HCT116 (cell line): ENCODE measurements around the gene FLNA. TPM values are rescaled to one million over a fixed set of nuclear protein-coding genes. Genes with fewer than 3 reads are reported as not detected.

Experiments used
- ATAC-seq: fragments of 200-7000 bp; cut with Tn5 transposase; 2 replicates; pipeline ENCODE4 v1.9.1; 2020; ENCODE audit warnings: mild to moderate bottlenecking, moderate library complexity
- BruUV-seq: library from RNA; stranded (reverse); fragments of 400-500 nt; replicated peaks from 2 replicates; lab custom pipeline; 2021; lab: Mats Ljungman, UMichigan
- CTCF ChIA-PET: fragments of 300-600 bp; sonication (Branson Sonifier 250); formaldehyde crosslinking; loops from one replicate; lab custom pipeline; 2021; ENCODE audit warnings: antibody characterized with exemption; lab: Charles Lee
- POLR2A ChIA-PET: fragments of 300-600, 350-600 bp; sonication (Branson Sonifier 250); formaldehyde crosslinking; loops from one replicate; lab custom pipeline; 2021; ENCODE audit warnings: antibody characterized with exemption; lab: Charles Lee
- RAD21 ChIA-PET, 2 experiments: fragments of 300-600 bp; sonication (Branson Sonifier 250); formaldehyde crosslinking; loops; one replicate each; lab custom pipeline; 2023; ENCODE audit warnings: low total read pairs in 2 of 2; ENCODE audit not compliant: uncharacterized antibody in 2 of 2, unreplicated experiment in 2 of 2, low non-redundant PET in 1 of 2; lab: Charles Lee
- DNase-seq: peaks from one replicate; pipeline ENCODE4 v3.0.0-alpha.2; 2010; ENCODE audit warnings: low read depth, low spot score
- H2AFZ ChIP-seq: fragments of 200-600 bp; shearing (Covaris generic), sonication (generic); 2 replicates; pipeline ENCODE4 v1.6.1; 2017; ENCODE audit warnings: low read depth, mixed run types, mixed read lengths, antibody characterized with exemption, low read length; ENCODE audit not compliant: poor library complexity, severe bottlenecking
- H3K27ac ChIP-seq: 2 replicates; pipeline ENCODE4 v1.5.1; 2012; ENCODE audit warnings: low read depth, low read length
- H3K27me3 ChIP-seq: fragments of 200-600 bp; sonication (generic); 2 replicates; pipeline ENCODE4 v1.6.1; 2016; ENCODE audit warnings: mixed run types, low read length, mixed read lengths; ENCODE audit not compliant: insufficient read depth
- H3K36me3 ChIP-seq, 2 experiments: fragments of 200-500 bp in 1 of 2; fragments of 200-600 bp in 1 of 2; sonication (Bioruptor generic) in 1 of 2; sonication (generic) in 1 of 2; 2 replicates each; pipeline versions ENCODE4 v1.5.1 to v1.6.1; 2014 to 2016; ENCODE audit warnings: low read length in 2 of 2, inconsistent platforms in 1 of 2, mixed read lengths in 1 of 2, mixed run types in 1 of 2; ENCODE audit not compliant: insufficient read depth in 2 of 2, control insufficient read depth in 1 of 2
- H3K4me1 ChIP-seq, 2 experiments: fragments of 200-600 bp in 1 of 2; sonication (generic) in 1 of 2; 2 replicates each; pipeline versions ENCODE4 v1.5.1 to v1.6.1; 2012 to 2017; ENCODE audit warnings: low read length in 2 of 2, inconsistent platforms in 1 of 2, mild to moderate bottlenecking in 1 of 2, mixed read lengths in 1 of 2, mixed run types in 1 of 2, moderate library complexity in 1 of 2; ENCODE audit not compliant: insufficient read depth in 2 of 2, control insufficient read depth in 1 of 2
- H3K4me2 ChIP-seq: fragments of 200-600 bp; sonication (generic); 2 replicates; pipeline ENCODE4 v1.6.1; 2017; ENCODE audit warnings: mixed run types, low read length, mixed read lengths
- H3K4me3 ChIP-seq, 2 experiments: fragments of 200-600 bp in 1 of 2; sonication (generic) in 1 of 2; replicated peaks in 1 of 2; 2 replicates each; pipeline ENCODE4 v1.5.1; 2011 to 2016; ENCODE audit warnings: low read length in 2 of 2, control low read depth in 1 of 2, low read depth in 1 of 2, mild to moderate bottlenecking in 1 of 2, mixed read lengths in 1 of 2, mixed run types in 1 of 2
- H3K79me2 ChIP-seq: fragments of 200-600 bp; sonication (generic); 2 replicates; pipeline ENCODE4 v1.6.1; 2017; ENCODE audit warnings: mild to moderate bottlenecking, mixed run types, low read length, moderate library complexity, mixed read lengths; ENCODE audit not compliant: insufficient read depth
- H3K9ac ChIP-seq: fragments of 200-600 bp; sonication (generic); 2 replicates; pipeline ENCODE4 v1.6.1; 2016; ENCODE audit warnings: low read length, mixed read lengths
- H3K9me2 ChIP-seq: fragments of 200-600 bp; sonication (generic), shearing (Covaris generic); 2 replicates; pipeline ENCODE4 v1.6.1; 2017; ENCODE audit warnings: mixed run types, mild to moderate bottlenecking, moderate library complexity; ENCODE audit not compliant: insufficient read depth
- H3K9me3 ChIP-seq, 2 experiments: fragments of 200-500 bp in 1 of 2; fragments of 200-600 bp in 1 of 2; sonication (Bioruptor generic) in 1 of 2; sonication (generic) in 1 of 2; 2 replicates each; pipeline ENCODE4 v1.6.1; 2014 to 2017; ENCODE audit warnings: low read length in 2 of 2, mixed read lengths in 2 of 2, inconsistent platforms in 1 of 2, low read depth in 1 of 2, mild to moderate bottlenecking in 1 of 2, mixed run types in 1 of 2, moderate library complexity in 1 of 2; ENCODE audit not compliant: control insufficient read depth in 1 of 2, insufficient read depth in 1 of 2
- H4K20me1 ChIP-seq: fragments of 200-600 bp; sonication (generic), shearing (Covaris generic); 2 replicates; pipeline ENCODE4 v1.6.1; 2017; ENCODE audit warnings: mixed run types, mild to moderate bottlenecking, moderate library complexity; ENCODE audit not compliant: insufficient read depth
- CBX3 ChIP-seq: IDR thresholded peaks from 2 replicates; pipeline ENCODE4 v1.6.1; 2012; ENCODE audit warnings: low read depth
- CEBPB ChIP-seq: IDR thresholded peaks from 2 replicates; pipeline ENCODE4 v1.6.1; 2012; ENCODE audit warnings: low read depth
- EGR1 ChIP-seq: IDR thresholded peaks from 2 replicates; pipeline ENCODE4 v1.6.1; 2012; ENCODE audit warnings: low read depth
- EZH2phosphoT487 ChIP-seq: fragments of 200-600 bp; IDR thresholded peaks from 2 replicates; pipeline ENCODE4 v1.6.1; 2018; ENCODE audit warnings: antibody characterized with exemption, borderline replicate concordance
- FOSL1 ChIP-seq: IDR thresholded peaks from 2 replicates; pipeline ENCODE4 v1.6.1; 2012; ENCODE audit warnings: low read depth
- JUND ChIP-seq: IDR thresholded peaks from 2 replicates; pipeline ENCODE4 v1.6.1; 2012
- POLR2AphosphoS5 ChIP-seq: IDR thresholded peaks from 2 replicates; pipeline ENCODE4 v1.6.1; 2011; ENCODE audit warnings: mild to moderate bottlenecking, low read depth, low read length, moderate library complexity
- RAD21 ChIP-seq: IDR thresholded peaks from 2 replicates; pipeline ENCODE4 v1.6.1; 2012; ENCODE audit warnings: low read depth, mild to moderate bottlenecking
- REST ChIP-seq: IDR thresholded peaks from 2 replicates; pipeline ENCODE4 v1.6.1; 2012; ENCODE audit warnings: low read depth
- SIN3A ChIP-seq: IDR thresholded peaks from 2 replicates; pipeline ENCODE4 v1.6.1; 2012; ENCODE audit warnings: low read depth
- TCF7L2 ChIP-seq: IDR thresholded peaks from 2 replicates; pipeline ENCODE4 v1.7.0; 2011; ENCODE audit warnings: borderline replicate concordance, inconsistent platforms; ENCODE audit not compliant: insufficient read depth, insufficient read length; ENCODE audit errors: extremely low read depth
- YY1 ChIP-seq: IDR thresholded peaks from 2 replicates; pipeline ENCODE4 v1.6.1; 2011; ENCODE audit warnings: low read length, low read depth, moderate library complexity, mild to moderate bottlenecking; ENCODE audit not compliant: insufficient replicate concordance; ENCODE audit errors: extremely low read depth
- intact Hi-C: fragments of 100-400 bp; cut with micrococcal nuclease; formaldehyde crosslinking; loops from 2 replicates; pipeline ENCODE4 v1.10.0; 2022
- total RNA-seq: library from RNA; stranded (reverse); gene quantifications from one replicate; pipeline ENCODE4 v1.2.1, GENCODE V29; 2021; ENCODE audit not compliant: unreplicated experiment

FLNA gene
- total RNA-seq, 1 experiment from 2014 or later, result 546 TPM

DNA sequence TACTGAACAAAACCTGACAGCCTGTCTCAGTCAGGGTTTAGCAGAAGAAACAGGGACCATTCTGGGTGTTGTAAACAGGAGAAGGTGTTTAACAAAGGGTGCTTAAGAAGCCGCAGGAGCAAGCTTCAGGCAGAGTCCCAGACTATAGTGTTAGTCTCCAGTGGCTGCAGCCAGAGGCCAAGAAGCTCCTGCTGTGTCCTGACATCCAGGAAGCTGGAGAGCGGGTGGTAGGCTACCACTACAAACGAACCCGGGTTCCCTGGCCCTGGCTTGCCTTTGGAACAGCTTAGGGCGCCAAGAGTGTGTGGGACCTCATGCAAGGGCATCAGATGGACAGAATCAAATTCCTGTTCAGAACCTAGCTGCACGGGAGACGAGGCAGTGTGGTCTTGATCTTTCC is 50.9 kb downstream of the FLNA start (continued):
- TF ChIP-seq REST (no peak), POLR2AphosphoS5 (no peak), EZH2phosphoT487 (no peak), TCF7L2 (no peak), RAD21 (no peak)

DNA sequence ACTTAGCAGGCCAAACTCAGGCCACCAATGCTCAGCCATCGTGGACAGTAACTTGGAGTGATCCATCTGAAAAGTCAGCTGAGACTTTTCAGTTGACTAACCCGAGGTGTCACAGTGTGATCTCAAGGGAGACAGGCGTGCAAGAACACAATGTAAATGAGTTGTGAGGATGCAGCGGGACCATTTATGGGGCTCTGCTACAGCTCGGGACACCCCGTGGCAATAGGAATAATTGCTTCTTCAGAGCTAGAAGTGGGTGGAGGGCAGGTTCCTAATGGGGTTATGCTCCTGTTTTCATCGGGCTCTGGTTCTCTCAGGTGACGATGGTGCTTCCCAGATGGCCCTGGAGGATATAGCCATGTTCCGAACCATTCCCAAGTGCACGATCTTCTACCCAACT is 51.5 kb downstream of the FLNA start:
- CTCF ChIA-PET, result no interaction called here
- TF ChIP-seq CBX3 (no peak), POLR2AphosphoS5 (no peak), SIN3A (no peak), EGR1 (no peak), CEBPB (no peak), JUND (no peak), FOSL1 (no peak), YY1 (no peak)
- TF ChIP-seq, all 23 proteins: peak for 0
- ChIA-PET POLR2A (no interaction called here), RAD21 (no interaction called here)
- Histone ChIP-seq H3K4me1 (no peaks in the 10 kb centered on the region), H3K36me3 (no peaks in the 10 kb centered on the region), H3K9me2 (no peaks in the 10 kb centered on the region), H3K79me2 (no peaks in the 10 kb centered on the region), H3K9me3 (no peaks in the 10 kb centered on the region), H4K20me1 (no peaks in the 10 kb centered on the region), H3K27ac (no peak overlapping the region), H2AFZ (no peak overlapping the region), H3K4me2 (no peak overlapping the region), H3K4me3 (no peak overlapping the region), H3K9ac (no peak overlapping the region), H3K27me3 (0 out of 2 replicates have a peak, but pooled peaks cover 8% of the 10 kb centered on the region)
- intact Hi-C loops, result no loop called here
- no TSS peak for BruUV-seq
- ATAC-seq (no peak), DNase-seq (no peak)
